Keratinocyte (primary cell): ENCODE measurements around the gene PIP4K2A. TPM values are rescaled to one million over a fixed set of nuclear protein-coding genes. Genes with fewer than 3 reads are reported as not detected.

Experiments
- DNase-seq: peaks from one replicate; pipeline ENCODE4 v3.0.0-alpha.2; 2011; ENCODE audit warnings: low read depth, missing footprints, low spot score
- FAIRE-seq: peaks from 2 replicates; lab custom pipeline; 2011; peaks lifted over from hg19 to GRCh38; lab: Jason Lieb, UNC
- H2AFZ ChIP-seq: 2 replicates; pipeline ENCODE4 v1.6.0; 2012; ENCODE audit warnings: low read length, control low read depth, inconsistent platforms; ENCODE audit not compliant: control insufficient read depth
- H3K27ac ChIP-seq: 2 replicates; pipeline ENCODE4 v1.5.1; 2011; ENCODE audit warnings: low read length; ENCODE audit not compliant: control insufficient read depth, insufficient read depth
- H3K27me3 ChIP-seq: 3 replicates; pipeline ENCODE4 v1.6.0; 2011; ENCODE audit warnings: low read length; ENCODE audit not compliant: control insufficient read depth, insufficient read depth; ENCODE audit errors: extremely low read depth
- H3K36me3 ChIP-seq, 2 experiments: 2 replicates in 1 of 2; 3 replicates in 1 of 2; pipeline ENCODE4 v1.5.1; 2011; ENCODE audit warnings: low read length in 2 of 2, mild to moderate bottlenecking in 1 of 2; ENCODE audit not compliant: control insufficient read depth in 2 of 2, insufficient read depth in 2 of 2; ENCODE audit errors: extremely low read depth in 1 of 2
- H3K4me1 ChIP-seq: 3 replicates; pipeline ENCODE4 v1.5.1; 2011; ENCODE audit warnings: low read length; ENCODE audit not compliant: control insufficient read depth, insufficient read depth; ENCODE audit errors: extremely low read depth
- H3K4me2 ChIP-seq: 3 replicates; pipeline ENCODE4 v1.6.0; 2011; ENCODE audit warnings: low read depth, low read length; ENCODE audit not compliant: control insufficient read depth, insufficient read depth; ENCODE audit errors: extremely low read depth
- H3K4me3 ChIP-seq, 3 experiments: fragments of 200-600 bp in 1 of 3; sonication (generic) in 1 of 3; 2 replicates in 2 of 3; 3 replicates in 1 of 3; pipeline ENCODE4 v1.5.1; 2011 to 2016; ENCODE audit warnings: low read length in 3 of 3, mild to moderate bottlenecking in 3 of 3, control low read depth in 2 of 3, inconsistent platforms in 1 of 3, low read depth in 1 of 3, mixed read lengths in 1 of 3, mixed run types in 1 of 3, moderate library complexity in 1 of 3; ENCODE audit not compliant: control insufficient read depth in 2 of 3, insufficient read depth in 2 of 3; ENCODE audit errors: extremely low read depth in 1 of 3
- H3K79me2 ChIP-seq: 2 replicates; pipeline ENCODE4 v1.6.0; 2012; ENCODE audit warnings: low read length; ENCODE audit not compliant: control insufficient read depth, insufficient read depth
- H3K9ac ChIP-seq: 3 replicates; pipeline ENCODE4 v1.6.0; 2011; ENCODE audit warnings: low read length; ENCODE audit not compliant: control insufficient read depth, insufficient read depth; ENCODE audit errors: extremely low read depth
- H3K9me1 ChIP-seq: 3 replicates; pipeline ENCODE4 v1.6.0; 2011; ENCODE audit warnings: low read length; ENCODE audit not compliant: control insufficient read depth, insufficient read depth; ENCODE audit errors: extremely low read depth
- H3K9me3 ChIP-seq: 2 replicates; pipeline ENCODE4 v1.5.1; 2012; ENCODE audit warnings: low read depth, low read length; ENCODE audit not compliant: control insufficient read depth
- H4K20me1 ChIP-seq: 3 replicates; pipeline ENCODE4 v1.6.0; 2011; ENCODE audit warnings: low read length; ENCODE audit not compliant: control insufficient read depth, insufficient read depth; ENCODE audit errors: extremely low read depth
- EZH2 ChIP-seq: IDR thresholded peaks from one replicate; pipeline ENCODE4 v1.6.1; 2012; ENCODE audit warnings: inconsistent platforms, mild to moderate bottlenecking, low read length, moderate library complexity
- dilution Hi-C: fragments of 300-500 bp; cut with MboI; formaldehyde crosslinking; loops from one replicate; pipeline ENCODE4 v1.7.0; 2020; ENCODE audit warnings: low sequenced_read_pairs; ENCODE audit not compliant: extremely low pct_ligation_motif_present
- polyA plus RNA-seq, 5 experiments: library from polyadenylated mRNA; depleted of rRNA in 3 of 5; stranded (reverse) in 3 of 5; stranded (forward) in 1 of 5; unstranded in 1 of 5; fragments of >200 nt; gene quantifications; 1 replicate in 1 of 5; 2 replicates in 3 of 5; 3 replicates in 1 of 5; pipeline versions ENCODE4 v1.2.1 to v1.2.3, GENCODE V29; 2011 to 2012; ENCODE audit warnings: missing spikeins in 2 of 5, low read depth in 1 of 5, low replicate concordance in 1 of 5
- TF ChIP-seq, protein P1 (sequence below), 3 experiments: IDR thresholded peaks in 1 of 3; conservative IDR thresholded peaks in 1 of 3; optimal IDR thresholded peaks in 1 of 3; 2 replicates in 2 of 3; 3 replicates in 1 of 3; pipeline versions ENCODE3 to v1.5.1; 2011; ENCODE audit warnings: low read length in 3 of 3, mild to moderate bottlenecking in 3 of 3, moderate library complexity in 2 of 3, control low read depth in 1 of 3, inconsistent platforms in 1 of 3; ENCODE audit not compliant: insufficient read depth in 2 of 3; ENCODE audit errors: extremely low read depth in 1 of 3

The PIP4K2A gene
- polyA plus RNA-seq, 1 donor (not counting 4 experiments of a cell fraction or from before 2014, with no cell fraction given) = 15.5 TPM

- TF ChIP-seq, protein P1, sequence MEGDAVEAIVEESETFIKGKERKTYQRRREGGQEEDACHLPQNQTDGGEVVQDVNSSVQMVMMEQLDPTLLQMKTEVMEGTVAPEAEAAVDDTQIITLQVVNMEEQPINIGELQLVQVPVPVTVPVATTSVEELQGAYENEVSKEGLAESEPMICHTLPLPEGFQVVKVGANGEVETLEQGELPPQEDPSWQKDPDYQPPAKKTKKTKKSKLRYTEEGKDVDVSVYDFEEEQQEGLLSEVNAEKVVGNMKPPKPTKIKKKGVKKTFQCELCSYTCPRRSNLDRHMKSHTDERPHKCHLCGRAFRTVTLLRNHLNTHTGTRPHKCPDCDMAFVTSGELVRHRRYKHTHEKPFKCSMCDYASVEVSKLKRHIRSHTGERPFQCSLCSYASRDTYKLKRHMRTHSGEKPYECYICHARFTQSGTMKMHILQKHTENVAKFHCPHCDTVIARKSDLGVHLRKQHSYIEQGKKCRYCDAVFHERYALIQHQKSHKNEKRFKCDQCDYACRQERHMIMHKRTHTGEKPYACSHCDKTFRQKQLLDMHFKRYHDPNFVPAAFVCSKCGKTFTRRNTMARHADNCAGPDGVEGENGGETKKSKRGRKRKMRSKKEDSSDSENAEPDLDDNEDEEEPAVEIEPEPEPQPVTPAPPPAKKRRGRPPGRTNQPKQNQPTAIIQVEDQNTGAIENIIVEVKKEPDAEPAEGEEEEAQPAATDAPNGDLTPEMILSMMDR (optimal IDR thresholded peaks at IDR 0.05 in 1 of 3, IDR thresholded peaks at IDR 0.05 in 1 of 3, conservative IDR thresholded peaks at IDR 0.05 in 1 of 3; ENCODE audit: extremely low read depth in 1 of 3, insufficient read depth in 2 of 3, low read length in 3 of 3) = no peak
- no peak for TF ChIP-seq EZH2
- Histone ChIP-seq H3K9me3 (no peaks in the 10 kb centered on the region), H3K36me3 (no peaks in the 10 kb centered on the region), H3K79me2 (peaks cover 40% of the 10 kb centered on the region), H3K27me3 (no peaks in the 10 kb centered on the region), H3K9ac (peak overlapping the region; percentile 82), H4K20me1 (peaks cover 3% of the 10 kb centered on the region), H3K4me1 (peaks cover 8% of the 10 kb centered on the region), H3K4me2 (peak overlapping the region; percentile 92), H3K27ac (no peak overlapping the region), H3K4me3 (peak overlapping the region; percentile 68 to 82 (median 82)), H3K9me1 (no peaks in the 10 kb centered on the region), H2AFZ (peak overlapping the region; percentile 4)
- DNase-seq (no peak), FAIRE-seq (no peak)
- dilution Hi-C loops = no loop called here
Observed at GRCh38 chr10:22712211-22712955, 2.0 kb downstream of the PIP4K2A start.

DNA sequence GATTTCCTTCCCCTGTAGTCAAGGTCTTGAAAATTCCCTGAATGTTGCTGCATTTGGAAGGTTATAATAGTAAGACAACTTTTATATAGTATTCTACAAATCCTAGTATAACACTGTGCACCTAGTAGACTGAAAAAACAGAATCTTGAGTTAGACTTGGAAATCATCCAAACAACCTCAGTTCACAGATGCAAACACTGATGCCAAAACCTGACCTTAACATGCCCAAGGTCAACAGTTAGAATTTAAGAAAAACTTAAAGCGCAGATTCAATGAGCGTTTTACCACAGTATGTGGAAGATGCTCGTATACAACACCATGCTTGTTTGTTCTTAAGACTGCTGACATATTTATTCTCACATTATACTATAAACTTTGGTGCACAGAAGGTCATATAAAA, 3.0 kb downstream of the PIP4K2A start:
- dilution Hi-C loops = no loop called here
- no peak for TF ChIP-seq EZH2
- TF ChIP-seq, protein P1 (optimal IDR thresholded peaks at IDR 0.05 in 1 of 3, IDR thresholded peaks at IDR 0.05 in 1 of 3, conservative IDR thresholded peaks at IDR 0.05 in 1 of 3; ENCODE audit: extremely low read depth in 1 of 3, insufficient read depth in 2 of 3, low read length in 3 of 3) = no peak
- peaks cover 42% of the 10 kb centered on the region for H3K79me2 ChIP-seq
- H2AFZ ChIP-seq = no peak overlapping the region
- no peaks in the 10 kb centered on the region for H3K36me3 ChIP-seq
- no peak overlapping the region for H3K27ac ChIP-seq
- peaks cover 8% of the 10 kb centered on the region for H3K4me1 ChIP-seq
- H3K9me1 ChIP-seq = no peaks in the 10 kb centered on the region
- H3K9ac ChIP-seq = no peak overlapping the region
- H3K4me3 ChIP-seq = no peak overlapping the region
- peaks cover 3% of the 10 kb centered on the region for H4K20me1 ChIP-seq
- H3K4me2 ChIP-seq = no peak overlapping the region
- FAIRE-seq = no peak
- DNase-seq = no peak
- H3K9me3 ChIP-seq = no peaks in the 10 kb centered on the region
- H3K27me3 ChIP-seq = no peaks in the 10 kb centered on the region
